ENCODE results near the gene C12orf56.

Gene C12orf56

GRCh38 chr12:64404470-64405256, 14.1 kb upstream of the C12orf56 start:
- peak; percentile 85 for DNase-seq (ENCODE audit: low read depth)
- peak overlapping the region; percentile 91 for H3K4me3 ChIP-seq (replicated peaks; ENCODE audit: low read depth, low read length)
- TF ChIP-seq CTCF (IDR thresholded peaks at IDR 0.05; ENCODE audit: low read length, missing control alignments) = no peak

GRCh38 chr12:64403707-64404469, 13.3 kb upstream of the C12orf56 start, which contains the start of gene XPOT:
Gene XPOT (plus strand): TSS chr12:64404392. CDS start chr12:64410036, 5,644 bp downstream.
- TF ChIP-seq CTCF (IDR thresholded peaks at IDR 0.05; ENCODE audit: low read length, missing control alignments) = no peak
- peak; percentile 98 for DNase-seq (ENCODE audit: low read depth)
- peak within 1 kb of the TSS; percentile 91 for H3K4me3 ChIP-seq (replicated peaks; ENCODE audit: low read depth, low read length)

GRCh38 chr12:64402181-64402580, 11.6 kb upstream of the C12orf56 start:
- TF ChIP-seq CTCF (IDR thresholded peaks at IDR 0.05; ENCODE audit: low read length, missing control alignments) = no peak
- no peak for DNase-seq (ENCODE audit: low read depth)
- H3K4me3 ChIP-seq (replicated peaks; ENCODE audit: low read depth, low read length) = no peak overlapping the region

- peak; percentile 77 for DNase-seq (ENCODE audit: low read depth)
- no peak overlapping the region for H3K4me3 ChIP-seq (replicated peaks; ENCODE audit: low read depth, low read length)
- TF ChIP-seq CTCF (IDR thresholded peaks at IDR 0.05; ENCODE audit: low read length, missing control alignments) = no peak
Observed at GRCh38 chr12:64400041-64400440, 9.5 kb upstream of the C12orf56 start.

- TF ChIP-seq CTCF (IDR thresholded peaks at IDR 0.05; ENCODE audit: low read length, missing control alignments) = no peak
- no peak overlapping the region for H3K4me3 ChIP-seq (replicated peaks; ENCODE audit: low read depth, low read length)
- peak; percentile 61 for DNase-seq (ENCODE audit: low read depth)
Observed at GRCh38 chr12:64395739-64396138, 5.2 kb upstream of the C12orf56 start.

GRCh38 chr12:64392221-64392620, 1.7 kb upstream of the C12orf56 start:
- peak; percentile 45 for TF ChIP-seq CTCF (IDR thresholded peaks at IDR 0.05; ENCODE audit: low read length, missing control alignments)
- peak; percentile 74 for DNase-seq (ENCODE audit: low read depth)
- no peak overlapping the region for H3K4me3 ChIP-seq (replicated peaks; ENCODE audit: low read depth, low read length)

Data from fibroblast of pulmonary artery (primary cell).